H1 (cell line): ENCODE results near the gene COX6A2.
A peak's percentile ranks its signal among the peaks of the same experiment; 100 is the strongest.

Source experiments
- EP300 ChIP-seq, 2 experiments: IDR thresholded peaks; 1 replicate in 1 of 2; 2 replicates in 1 of 2; pipeline ENCODE4 v1.6.1; 2011 to 2012; ENCODE audit warnings: low read depth in 2 of 2, low read length in 2 of 2, mild to moderate bottlenecking in 2 of 2, borderline replicate concordance in 1 of 2, inconsistent platforms in 1 of 2, moderate library complexity in 1 of 2
- EZH2 ChIP-seq: fragments of 200-600 bp; sonication (generic); IDR thresholded peaks from 2 replicates; pipeline ENCODE4 v1.7.1; 2012; ENCODE audit warnings: low read depth, mild to moderate bottlenecking, moderate library complexity, low read length, inconsistent platforms; ENCODE audit not compliant: severe bottlenecking
- PHF8 ChIP-seq: fragments of 200-600 bp; sonication (generic); conservative IDR thresholded peaks from 2 replicates; pipeline ENCODE4 v1.7.1; 2012; ENCODE audit warnings: low read depth, mild to moderate bottlenecking, inconsistent platforms, low read length, moderate library complexity
- RFX5 ChIP-seq: IDR thresholded peaks from 2 replicates; pipeline ENCODE4 v1.6.1; 2011; ENCODE audit warnings: low read depth, low read length, improper control_type of control experiment, borderline replicate concordance
- SIN3A ChIP-seq, 2 experiments: IDR thresholded peaks in 1 of 2; conservative IDR thresholded peaks in 1 of 2; 2 replicates each; pipeline ENCODE4 v1.6.1; 2011 to 2012; ENCODE audit warnings: low read length in 2 of 2, improper control_type of control experiment in 1 of 2, low read depth in 1 of 2, mild to moderate bottlenecking in 1 of 2
- TF ChIP-seq, protein P1 (sequence below), 3 experiments: IDR thresholded peaks; 1 replicate in 2 of 3; 2 replicates in 1 of 3; pipeline versions ENCODE4 v1.5.1 to v1.6.1; 2011; ENCODE audit warnings: low read length in 3 of 3, mild to moderate bottlenecking in 3 of 3, inconsistent platforms in 2 of 3, low read depth in 1 of 3, moderate library complexity in 1 of 3; ENCODE audit not compliant: insufficient read depth in 1 of 3; ENCODE audit errors: control extremely low read depth in 1 of 3

DNA sequence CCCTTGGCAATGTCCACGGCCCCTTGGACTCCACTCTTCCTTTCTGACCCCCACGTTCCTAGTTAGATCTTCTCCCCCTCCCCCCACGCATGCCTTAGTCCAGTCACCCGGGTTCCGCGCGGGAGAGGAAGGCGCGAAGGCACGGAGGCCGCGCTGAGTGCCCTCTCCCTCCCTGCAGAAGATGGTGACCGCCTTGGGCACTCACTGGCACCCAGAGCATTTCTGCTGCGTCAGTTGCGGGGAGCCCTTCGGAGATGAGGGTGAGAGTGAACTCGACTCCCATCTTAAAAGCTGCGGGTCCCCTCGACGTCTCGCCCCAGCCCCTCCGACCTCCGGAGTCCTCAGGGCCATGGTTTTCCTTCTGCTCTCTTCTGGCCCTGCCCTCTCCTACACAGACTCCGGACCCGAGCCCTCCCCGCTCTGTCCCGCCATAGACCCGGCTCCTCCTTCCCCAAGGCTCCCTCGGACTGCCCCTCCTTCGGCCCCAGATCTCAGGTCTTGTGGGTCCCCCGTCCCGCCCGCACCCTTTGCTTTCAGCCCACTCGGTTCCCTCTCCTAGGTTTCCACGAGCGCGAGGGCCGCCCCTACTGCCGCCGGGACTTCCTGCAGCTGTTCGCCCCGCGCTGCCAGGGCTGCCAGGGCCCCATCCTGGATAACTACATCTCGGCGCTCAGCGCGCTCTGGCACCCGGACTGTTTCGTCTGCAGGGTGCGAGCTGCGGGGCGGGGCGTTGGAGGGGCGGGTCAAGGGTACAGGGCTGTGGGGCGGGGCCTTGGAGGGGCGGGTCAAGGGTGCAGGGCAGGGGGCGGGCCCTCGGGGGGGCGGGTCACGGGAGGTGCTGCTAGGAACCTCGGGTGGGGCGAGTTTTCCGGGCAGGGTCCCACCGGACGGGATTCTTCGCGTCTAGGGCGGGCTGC, 48.4 kb upstream of the COX6A2 start:
- TF ChIP-seq RFX5 (no peak), EP300 (IDR thresholded peaks at IDR 0.05; ENCODE audit: borderline replicate concordance in 1 of 2, low read depth in 2 of 2, low read length in 2 of 2) (no peak), PHF8 (peak; percentile 77), SIN3A (conservative IDR thresholded peaks at IDR 0.05 in 1 of 2, IDR thresholded peaks at IDR 0.05 in 1 of 2; ENCODE audit: low read depth in 1 of 2, low read length in 2 of 2) (no peak), EZH2 (peak; percentile 16)
- TF ChIP-seq, protein P1, sequence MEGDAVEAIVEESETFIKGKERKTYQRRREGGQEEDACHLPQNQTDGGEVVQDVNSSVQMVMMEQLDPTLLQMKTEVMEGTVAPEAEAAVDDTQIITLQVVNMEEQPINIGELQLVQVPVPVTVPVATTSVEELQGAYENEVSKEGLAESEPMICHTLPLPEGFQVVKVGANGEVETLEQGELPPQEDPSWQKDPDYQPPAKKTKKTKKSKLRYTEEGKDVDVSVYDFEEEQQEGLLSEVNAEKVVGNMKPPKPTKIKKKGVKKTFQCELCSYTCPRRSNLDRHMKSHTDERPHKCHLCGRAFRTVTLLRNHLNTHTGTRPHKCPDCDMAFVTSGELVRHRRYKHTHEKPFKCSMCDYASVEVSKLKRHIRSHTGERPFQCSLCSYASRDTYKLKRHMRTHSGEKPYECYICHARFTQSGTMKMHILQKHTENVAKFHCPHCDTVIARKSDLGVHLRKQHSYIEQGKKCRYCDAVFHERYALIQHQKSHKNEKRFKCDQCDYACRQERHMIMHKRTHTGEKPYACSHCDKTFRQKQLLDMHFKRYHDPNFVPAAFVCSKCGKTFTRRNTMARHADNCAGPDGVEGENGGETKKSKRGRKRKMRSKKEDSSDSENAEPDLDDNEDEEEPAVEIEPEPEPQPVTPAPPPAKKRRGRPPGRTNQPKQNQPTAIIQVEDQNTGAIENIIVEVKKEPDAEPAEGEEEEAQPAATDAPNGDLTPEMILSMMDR (IDR thresholded peaks at IDR 0.05; ENCODE audit: control extremely low read depth in 1 of 3, insufficient read depth in 1 of 3, low read depth in 1 of 3, low read length in 3 of 3): no peak
